Measurements from ENCODE around the gene RAD18.

Gene RAD18

DNA sequence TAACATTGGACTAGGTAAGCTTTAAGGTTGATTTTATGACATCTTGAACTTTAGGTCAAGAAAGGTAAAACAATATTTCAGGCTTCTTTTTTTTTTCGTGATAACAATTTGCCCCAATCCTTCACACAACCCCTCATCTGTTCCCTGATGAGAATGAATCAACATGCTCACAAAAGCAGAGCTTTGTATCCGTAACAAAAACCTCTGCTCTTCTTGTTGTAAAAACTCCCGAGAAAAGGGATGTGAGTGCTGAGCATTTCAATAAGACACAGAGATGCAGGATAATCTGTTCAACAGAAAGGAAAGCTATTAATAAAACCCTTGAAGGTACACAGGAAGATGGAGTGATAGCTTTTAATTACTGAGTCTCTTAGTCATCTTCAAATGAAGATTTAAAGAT is 94.3 kb downstream of the RAD18 start:
- no peak for DNase-seq (ENCODE audit: extremely low read depth, low read depth)
- TF ChIP-seq, protein P1, sequence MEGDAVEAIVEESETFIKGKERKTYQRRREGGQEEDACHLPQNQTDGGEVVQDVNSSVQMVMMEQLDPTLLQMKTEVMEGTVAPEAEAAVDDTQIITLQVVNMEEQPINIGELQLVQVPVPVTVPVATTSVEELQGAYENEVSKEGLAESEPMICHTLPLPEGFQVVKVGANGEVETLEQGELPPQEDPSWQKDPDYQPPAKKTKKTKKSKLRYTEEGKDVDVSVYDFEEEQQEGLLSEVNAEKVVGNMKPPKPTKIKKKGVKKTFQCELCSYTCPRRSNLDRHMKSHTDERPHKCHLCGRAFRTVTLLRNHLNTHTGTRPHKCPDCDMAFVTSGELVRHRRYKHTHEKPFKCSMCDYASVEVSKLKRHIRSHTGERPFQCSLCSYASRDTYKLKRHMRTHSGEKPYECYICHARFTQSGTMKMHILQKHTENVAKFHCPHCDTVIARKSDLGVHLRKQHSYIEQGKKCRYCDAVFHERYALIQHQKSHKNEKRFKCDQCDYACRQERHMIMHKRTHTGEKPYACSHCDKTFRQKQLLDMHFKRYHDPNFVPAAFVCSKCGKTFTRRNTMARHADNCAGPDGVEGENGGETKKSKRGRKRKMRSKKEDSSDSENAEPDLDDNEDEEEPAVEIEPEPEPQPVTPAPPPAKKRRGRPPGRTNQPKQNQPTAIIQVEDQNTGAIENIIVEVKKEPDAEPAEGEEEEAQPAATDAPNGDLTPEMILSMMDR (IDR thresholded peaks at IDR 0.05; ENCODE audit: low read depth, low read length) = no peak

DNA sequence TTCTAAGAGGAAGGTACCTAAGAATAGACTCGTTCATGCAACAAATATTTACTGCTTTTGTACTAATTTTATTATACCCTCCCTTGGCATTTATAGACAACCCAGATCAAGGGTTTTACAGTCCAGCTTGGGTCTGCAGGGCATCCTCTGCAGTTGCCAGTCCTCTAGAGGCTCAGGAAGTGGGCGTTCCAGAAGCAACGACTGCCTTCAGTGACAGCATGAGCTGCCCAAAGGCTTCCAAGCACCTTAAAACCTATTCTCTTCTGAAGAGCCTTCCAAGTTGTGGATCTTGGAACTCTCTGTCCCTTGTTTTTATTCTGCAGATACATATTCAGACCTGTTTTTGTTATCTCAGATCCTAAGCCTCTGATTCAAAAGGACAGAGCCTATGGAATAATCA is 95.6 kb downstream of the RAD18 start:
- TF ChIP-seq, protein P1 (IDR thresholded peaks at IDR 0.05; ENCODE audit: low read depth, low read length) = no peak
- DNase-seq (ENCODE audit: extremely low read depth, low read depth) = no peak

DNA sequence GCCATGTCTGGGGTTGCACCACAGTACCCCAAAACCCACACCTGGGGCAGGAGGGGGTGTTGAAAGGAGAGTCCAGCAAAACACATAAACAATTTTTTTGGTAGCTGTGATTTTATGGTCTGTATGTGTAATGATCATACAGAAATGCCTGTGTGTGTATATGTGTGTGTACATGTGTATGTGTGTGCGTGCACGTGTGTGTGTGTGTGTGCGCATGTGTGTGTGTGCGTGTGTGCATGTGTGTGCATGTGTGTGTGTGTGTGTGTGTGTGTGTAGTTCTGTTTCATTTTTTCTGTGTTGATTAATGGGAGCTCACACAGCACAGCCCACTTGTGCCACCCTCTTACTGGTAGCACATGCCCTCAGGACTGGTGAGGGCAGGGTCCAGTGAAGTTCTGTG is 97.6 kb downstream of the RAD18 start:
- TF ChIP-seq, protein P1 (IDR thresholded peaks at IDR 0.05; ENCODE audit: low read depth, low read length) = no peak
- DNase-seq (ENCODE audit: extremely low read depth, low read depth) = no peak

DNA sequence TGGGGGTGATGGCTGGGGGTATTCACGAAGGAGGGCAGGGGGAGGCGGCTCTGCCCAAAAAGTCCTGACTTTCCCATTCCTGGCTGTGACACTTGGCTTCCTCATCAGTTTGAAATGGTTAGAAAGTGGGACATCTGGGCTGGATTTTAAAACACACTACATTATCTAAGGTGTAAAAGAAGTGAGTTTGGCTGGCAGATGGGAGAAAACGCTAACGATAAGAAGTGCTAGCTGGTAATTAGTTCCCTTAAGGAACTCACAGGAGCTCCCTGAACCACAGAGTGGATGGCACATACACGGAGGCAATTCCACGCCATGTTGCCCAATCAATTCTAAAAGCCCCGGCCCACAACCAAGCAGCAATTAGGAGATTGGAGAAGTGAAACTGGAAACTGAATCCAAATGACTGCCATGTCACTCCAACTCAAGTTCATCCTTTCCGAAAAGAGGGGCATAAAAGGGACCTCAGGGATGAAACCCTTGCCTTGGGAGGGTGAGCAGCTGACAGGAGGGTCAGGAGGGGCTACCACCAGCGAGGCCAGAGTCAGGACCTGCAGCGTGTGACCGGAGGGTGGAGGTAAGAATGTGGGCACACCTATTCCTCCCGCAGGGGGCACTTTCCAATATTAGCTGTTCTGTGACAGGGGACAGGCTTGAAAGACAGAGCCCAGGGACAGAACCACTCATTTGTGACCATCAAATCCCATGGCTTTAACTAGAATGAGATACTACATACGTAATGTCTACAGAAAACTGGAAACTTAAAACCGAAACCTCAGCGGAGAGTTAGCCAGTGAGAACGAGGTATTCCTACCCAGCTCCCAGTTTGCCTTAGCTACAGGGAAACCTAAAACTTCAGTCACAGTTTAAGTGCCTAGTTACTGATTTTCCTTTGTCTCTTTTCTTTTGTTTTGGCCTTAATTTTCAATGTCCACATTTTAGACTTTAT is 98.6 kb downstream of the RAD18 start:
- no peak for DNase-seq (ENCODE audit: extremely low read depth, low read depth)
- TF ChIP-seq, protein P1 (IDR thresholded peaks at IDR 0.05; ENCODE audit: low read depth, low read length) = no peak

DNA sequence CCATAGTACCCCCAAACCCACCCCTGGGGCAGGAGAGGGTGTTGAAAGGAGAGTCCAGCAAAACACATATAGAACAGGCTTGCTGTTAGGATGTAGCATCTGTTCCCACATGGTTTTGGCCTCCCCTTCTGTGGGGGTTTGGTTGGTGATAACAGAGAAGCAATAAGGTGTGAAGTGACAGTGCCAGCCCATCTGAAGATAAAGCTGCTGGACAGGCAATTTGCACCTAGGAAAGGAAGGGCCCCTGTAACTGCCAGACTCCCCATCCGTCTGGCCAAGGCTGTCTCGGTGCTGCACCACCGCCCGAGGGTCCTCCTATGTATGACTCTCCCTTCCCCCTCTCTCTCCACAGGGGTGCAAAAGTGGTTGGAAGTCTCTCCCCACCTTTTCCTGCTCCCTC is 99.4 kb downstream of the RAD18 start:
- DNase-seq (ENCODE audit: extremely low read depth, low read depth) = no peak
- TF ChIP-seq, protein P1 (IDR thresholded peaks at IDR 0.05; ENCODE audit: low read depth, low read length) = no peak

DNA sequence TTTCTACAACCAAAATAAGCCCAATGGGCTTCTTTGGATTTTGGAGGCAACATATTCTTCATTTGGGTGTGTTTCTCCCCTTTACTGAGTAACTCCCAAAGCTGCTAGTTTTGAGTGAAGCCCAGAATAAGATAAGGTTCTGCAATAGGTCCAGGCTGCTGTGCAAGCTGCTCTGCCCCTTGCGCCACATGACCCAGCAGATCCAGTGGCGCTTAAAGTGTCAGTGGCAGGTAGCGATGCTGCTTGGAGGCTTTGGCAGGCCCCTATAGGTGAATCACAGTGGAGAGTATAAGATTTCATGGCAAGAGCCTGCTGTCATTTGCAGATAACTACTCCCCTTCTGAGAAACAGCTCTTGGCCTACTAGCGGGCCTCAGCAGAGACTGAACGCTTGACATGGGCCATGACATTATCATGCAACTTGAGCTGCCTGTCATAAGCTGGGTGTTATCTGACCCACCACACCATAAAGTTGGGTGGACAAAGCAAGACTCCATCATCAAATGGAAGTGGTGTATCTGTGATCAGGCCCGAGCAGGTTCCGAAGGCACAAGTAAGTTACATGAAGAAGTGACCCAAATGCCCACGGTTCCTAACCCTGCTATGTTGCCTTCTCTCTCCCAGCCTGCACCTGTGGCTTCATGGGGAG is 105.4 kb downstream of the RAD18 start:
- TF ChIP-seq, protein P1 (IDR thresholded peaks at IDR 0.05; ENCODE audit: low read depth, low read length) = no peak

DNA sequence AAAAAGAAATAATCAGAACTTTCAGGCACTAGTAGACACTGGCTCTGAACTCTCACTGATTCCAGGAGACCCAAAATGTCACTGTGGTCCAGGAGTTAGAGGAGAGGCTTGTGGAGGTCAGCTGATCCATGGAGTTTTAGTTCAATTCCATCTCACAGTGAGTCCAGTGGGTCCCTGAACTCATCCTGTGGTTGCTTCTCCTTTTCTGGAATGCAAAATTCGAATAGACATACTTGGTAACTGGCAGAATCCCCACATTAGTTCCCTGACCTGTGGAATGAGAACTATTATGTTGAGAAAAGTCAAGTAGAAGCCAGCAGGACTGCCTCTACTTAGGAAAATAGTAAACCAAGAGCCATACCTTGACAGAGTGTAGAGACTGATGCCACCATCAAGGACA is 106.6 kb downstream of the RAD18 start:
- DNase-seq (ENCODE audit: extremely low read depth, low read depth) = no peak
- TF ChIP-seq, protein P1 (IDR thresholded peaks at IDR 0.05; ENCODE audit: low read depth, low read length) = no peak

More for the DNA sequence above, 105.4 kb downstream of the RAD18 start:
- no peak for DNase-seq (ENCODE audit: extremely low read depth, low read depth)

All from AG09319 (cell line).